ENCODE data around the gene ZMYM1. TPM values are rescaled to one million over a fixed set of nuclear protein-coding genes. Genes with fewer than 3 reads are reported as not detected.

The ZMYM1 gene
- total and polyA plus RNA-seq, 11 donors, result 2.0 to 9.7 (median 5.4) TPM

GRCh38 chr1:35097224-35097623, 18.0 kb downstream of the ZMYM1 start:
- Histone ChIP-seq H3K4me3 (no peak overlapping the region), H3K4me1 (no peaks in the 10 kb centered on the region), H3K9me3 (no peaks in the 10 kb centered on the region), H3K27me3 (no peaks in the 10 kb centered on the region), H3K36me3 (peaks cover 0 to 89% (median 85%) of the 10 kb centered on the region in 9 donors), H3K27ac (no peak overlapping the region)
- intact Hi-C loops (cut with DNase I), result no loop called here
- no peak for DNase-seq
- ATAC-seq, result no peak
- WGBS, 4 donors, result 0 to 45% (median 1%) methylated on average over 1 of the region's 1 CpG
- no peak for TF ChIP-seq POLR2A (IDR thresholded peaks at IDR 0.05)
- TF ChIP-seq, protein P1, sequence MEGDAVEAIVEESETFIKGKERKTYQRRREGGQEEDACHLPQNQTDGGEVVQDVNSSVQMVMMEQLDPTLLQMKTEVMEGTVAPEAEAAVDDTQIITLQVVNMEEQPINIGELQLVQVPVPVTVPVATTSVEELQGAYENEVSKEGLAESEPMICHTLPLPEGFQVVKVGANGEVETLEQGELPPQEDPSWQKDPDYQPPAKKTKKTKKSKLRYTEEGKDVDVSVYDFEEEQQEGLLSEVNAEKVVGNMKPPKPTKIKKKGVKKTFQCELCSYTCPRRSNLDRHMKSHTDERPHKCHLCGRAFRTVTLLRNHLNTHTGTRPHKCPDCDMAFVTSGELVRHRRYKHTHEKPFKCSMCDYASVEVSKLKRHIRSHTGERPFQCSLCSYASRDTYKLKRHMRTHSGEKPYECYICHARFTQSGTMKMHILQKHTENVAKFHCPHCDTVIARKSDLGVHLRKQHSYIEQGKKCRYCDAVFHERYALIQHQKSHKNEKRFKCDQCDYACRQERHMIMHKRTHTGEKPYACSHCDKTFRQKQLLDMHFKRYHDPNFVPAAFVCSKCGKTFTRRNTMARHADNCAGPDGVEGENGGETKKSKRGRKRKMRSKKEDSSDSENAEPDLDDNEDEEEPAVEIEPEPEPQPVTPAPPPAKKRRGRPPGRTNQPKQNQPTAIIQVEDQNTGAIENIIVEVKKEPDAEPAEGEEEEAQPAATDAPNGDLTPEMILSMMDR (IDR thresholded peaks at IDR 0.05), result no peak

GRCh38 chr1:35111106-35111505, 31.9 kb downstream of the ZMYM1 start:
- TF ChIP-seq POLR2A (IDR thresholded peaks at IDR 0.05), result no peak
- TF ChIP-seq, protein P1 (IDR thresholded peaks at IDR 0.05), result no peak
- WGBS, 4 donors, result 94 to 97% (median 97%) methylated on average over 1 of the region's 1 CpG
- Histone ChIP-seq H3K27me3 (no peaks in the 10 kb centered on the region), H3K4me3 (no peak overlapping the region), H3K36me3 (peaks cover 0 to 61% (median 47%) of the 10 kb centered on the region in 9 donors), H3K27ac (no peak overlapping the region), H3K4me1 (no peaks in the 10 kb centered on the region), H3K9me3 (no peaks in the 10 kb centered on the region)
- ATAC-seq, result no peak
- intact Hi-C loops (cut with DNase I), result no loop called here
- no peak for DNase-seq

DNA sequence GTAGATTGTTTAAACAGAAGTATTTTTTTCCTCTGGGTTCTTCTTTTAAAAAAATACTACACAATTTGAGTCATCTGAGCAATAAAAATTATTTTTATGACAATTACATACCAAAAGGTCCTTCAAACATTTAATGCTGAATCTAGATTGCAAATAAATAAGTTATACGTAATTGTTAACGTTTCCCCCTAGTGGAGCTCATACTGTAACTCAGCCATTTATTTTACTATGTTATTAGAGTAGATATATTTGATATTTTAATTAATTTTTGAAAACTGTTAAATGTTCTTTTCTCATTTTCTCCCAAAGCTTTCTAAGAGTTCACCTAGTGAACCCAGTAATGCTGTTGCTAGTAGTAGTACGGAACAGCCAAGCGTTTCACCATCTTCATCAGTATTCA, 33.5 kb downstream of the ZMYM1 start:
- Histone ChIP-seq H3K4me3 (no peak overlapping the region), H3K9me3 (no peaks in the 10 kb centered on the region), H3K36me3 (peaks cover 0 to 59% (median 45%) of the 10 kb centered on the region in 9 donors), H3K27ac (no peak overlapping the region), H3K4me1 (no peaks in the 10 kb centered on the region), H3K27me3 (no peaks in the 10 kb centered on the region)
- intact Hi-C loops (cut with DNase I), result no loop called here
- TF ChIP-seq, protein P1 (IDR thresholded peaks at IDR 0.05), result peak in 2 of 12 donors; percentile 9
- TF ChIP-seq POLR2A (IDR thresholded peaks at IDR 0.05), result no peak
- no peak for DNase-seq
- ATAC-seq, result no peak
- WGBS, 4 donors, result 91 to 93% (median 92%) methylated on average over 4 of the region's 4 CpGs

DNA sequence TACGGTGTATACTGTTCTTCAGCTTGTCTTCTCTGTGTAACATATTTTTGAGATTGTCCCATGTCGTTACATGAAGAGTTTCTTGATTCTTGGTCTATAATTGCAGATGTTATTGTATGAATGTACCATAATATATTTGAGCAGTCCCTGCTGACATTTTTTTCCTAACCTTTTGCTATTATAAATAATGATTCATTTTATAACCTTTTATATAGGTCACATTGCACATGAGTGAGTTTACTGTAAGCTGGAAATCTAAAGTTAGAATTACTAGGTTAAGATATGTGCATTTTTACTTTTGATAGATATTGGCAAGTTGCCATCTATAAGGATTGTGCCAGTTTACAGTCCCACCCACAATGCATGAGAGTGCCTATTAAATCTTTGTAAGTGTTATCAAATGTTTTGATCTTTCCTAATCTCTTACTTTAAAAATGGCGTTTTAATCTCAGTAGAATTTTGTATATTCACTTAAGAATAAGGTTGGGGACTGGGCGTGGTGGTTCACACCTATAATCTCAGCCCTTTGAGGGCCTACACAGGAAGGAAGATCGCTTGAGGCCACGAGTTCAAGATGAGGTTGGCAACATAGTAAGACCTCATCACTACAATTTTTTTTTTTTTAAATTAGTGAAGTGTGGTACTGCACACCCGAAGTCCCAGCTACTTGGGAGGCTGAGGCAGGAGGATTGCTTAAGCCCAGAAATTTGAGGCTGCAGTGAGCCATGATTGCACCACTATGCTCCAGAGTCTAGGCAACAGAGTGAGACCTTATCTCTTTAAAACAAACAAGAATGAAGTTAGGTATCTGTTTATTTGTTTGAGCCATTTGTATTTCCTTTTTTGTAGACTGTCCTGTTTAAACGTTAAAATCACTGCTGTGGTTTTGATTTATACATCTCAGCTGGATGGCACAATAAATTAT, 36.5 kb downstream of the ZMYM1 start:
- no peak for ATAC-seq
- H3K36me3 ChIP-seq, result peaks cover 0 to 44% (median 31%) of the 10 kb centered on the region in 9 donors
- 86 to 91% (median 89%) methylated on average over 8 of the region's 8 CpGs for WGBS, 4 donors
- H3K4me3 ChIP-seq, result no peak overlapping the region
- intact Hi-C loops (cut with DNase I), result no loop called here
- DNase-seq, result no peak
- no peaks in the 10 kb centered on the region for H3K9me3 ChIP-seq
- H3K27ac ChIP-seq, result no peak overlapping the region
- peaks cover 0 to 6% (median 2%) of the 10 kb centered on the region in 12 donors for H3K4me1 ChIP-seq
- H3K27me3 ChIP-seq, result no peaks in the 10 kb centered on the region
- TF ChIP-seq POLR2A (IDR thresholded peaks at IDR 0.05), result no peak
- TF ChIP-seq, protein P1 (IDR thresholded peaks at IDR 0.05), result no peak

Data from heart left ventricle (tissue), 16 donors.